Measurements from ENCODE around the gene IAH1. TPM values are rescaled to one million over a fixed set of nuclear protein-coding genes. Genes with fewer than 3 reads are reported as not detected.

IAH1 gene
- 58.6 and 89.8 TPM in 2 replicates for total RNA-seq (2012; rRNA removed)
- 74.3 and 84.5 TPM in 2 replicates for polyA plus RNA-seq (2012; rRNA removed)
- 35.1 and 39.0 TPM in 2 replicates for polyA plus RNA-seq (2012; cell fraction: cytosol; rRNA removed)
- polyA plus RNA-seq (2012; cell fraction: nucleus; rRNA removed; ENCODE audit: low replicate concordance): 9.4 and 49.6 TPM in 2 replicates
- percentile 81 among the genes with signal in this experiment for Bru-seq, nascent RNA
- percentile 74 among the genes with signal in this experiment for BruChase-seq, experiment 1, labeled RNA remaining after a 6-hour chase
- percentile 66 among the genes with signal in this experiment for BruChase-seq, experiment 2, labeled RNA remaining after a 2-hour chase
- long read RNA-seq, transcript IAH1-215 (6 exons, 1,266 nt): major isoform, 17 of 30 reads
- long read RNA-seq, partial matches to known transcripts: 1 of 30 reads
- long read RNA-seq, other reads (novel, unspliced or antisense): 8 of 30 reads

GRCh38 chr2:9474361-9475057, at the start of gene IAH1:
TSS of gene IAH1 (plus strand) at chr2:9474551. CDS start at chr2:9474567, 16 bp downstream.
- H3K23ac ChIP-seq (ENCODE audit: low read depth, low read length): peak within 1 kb of the TSS; percentile 98
- peak within 1 kb of the TSS; percentile 98 for H3K4me2 ChIP-seq (ENCODE audit: low read depth, low read length)
- ChIA-PET CTCF (interaction anchor here (0.6 kb wide), 1 partner anchor 292 kb away, joined by 4 read pairs; no protein-coding TSS in a partner anchor), POLR2A (ENCODE audit: unreplicated experiment) (interaction anchor here (0.6 kb wide), 1 partner anchor 52 kb away, joined by 3 read pairs; no protein-coding TSS in a partner anchor)
- H3K9me3 ChIP-seq (ENCODE audit: control insufficient read depth, insufficient read depth, low read length): no peaks in the 10 kb centered on the region
- H3K27ac ChIP-seq (ENCODE audit: insufficient read depth, low read length): peak within 1 kb of the TSS; percentile 97
- peak within 1 kb of the TSS; percentile 48 for H2AK5ac ChIP-seq (ENCODE audit: low read depth, low read length)
- peak within 1 kb of the TSS; percentile 98 to 99 for H4K8ac ChIP-seq (ENCODE audit: low read depth in 2 of 2, low read length in 2 of 2)
- H2BK15ac ChIP-seq (ENCODE audit: low read depth, low read length): no peak within 1 kb of the TSS
- peak within 1 kb of the TSS; percentile 99 for H3K4me3 ChIP-seq (ENCODE audit: insufficient read depth, low read depth, low read length)
- H2AK9ac ChIP-seq (replicated peaks; ENCODE audit: low read depth, low read length, poor library complexity): peak within 1 kb of the TSS; percentile 94
- H3K14ac ChIP-seq (replicated peaks; ENCODE audit: low read depth, low read length): peak within 1 kb of the TSS; percentile 97
- H3K79me1 ChIP-seq (ENCODE audit: low read depth in 1 of 2, low read length in 2 of 2): peaks cover 16 to 52% of the 10 kb centered on the region in 2 experiments
- H3K4ac ChIP-seq (ENCODE audit: low read depth, low read length): peak within 1 kb of the TSS; percentile 82
- peaks cover 8% of the 10 kb centered on the region; the same call in 1 of the 2 replicates for H4K20me1 ChIP-seq (ENCODE audit: insufficient read depth, low read length)
- H4K5ac ChIP-seq (ENCODE audit: low read depth, low read length): peak within 1 kb of the TSS; percentile 99
- intact Hi-C loops (cut with micrococcal nuclease): loop anchor here (5.0 kb wide), 1 partner anchor 332 kb away; no protein-coding TSS in a partner anchor
- H2AFZ ChIP-seq (replicated peaks; ENCODE audit: low read length, poor library complexity): peak within 1 kb of the TSS; percentile 97
- 1% methylated on average over 54 of the region's 91 CpGs; no CpG with 5 or more reads in 1 of the 2 experiments for WGBS, 2 experiments (ENCODE audit: extremely low coverage in 2 of 2, insufficient read length in 1 of 2)
- peak within 1 kb of the TSS; percentile 91 for H3K18ac ChIP-seq (ENCODE audit: low read depth, low read length)
- peak; percentile 89 for ATAC-seq (ENCODE audit: low read depth)
- peak within 1 kb of the TSS; percentile 91 for H2BK5ac ChIP-seq (ENCODE audit: low read depth, low read length, poor library complexity, severe bottlenecking)
- peak within 1 kb of the TSS; percentile 26; the same call in 1 of the 2 replicates for H2BK20ac ChIP-seq (ENCODE audit: low read depth, low read length)
- BruUV-seq (replicated peaks): no TSS peak
- no peak for TF ChIP-seq FOS (IDR thresholded peaks at IDR 0.05; ENCODE audit: low read depth, low read length)
- TF ChIP-seq POLR2A (IDR thresholded peaks at IDR 0.05; ENCODE audit: low read depth, low read length): 0 out of 2 replicates have a peak, but pooled peaks have one; percentile 15
- TF ChIP-seq MAZ (IDR thresholded peaks at IDR 0.05; ENCODE audit: borderline replicate concordance, low read depth, low read length): peak; percentile 12; the same call in 1 of the 2 replicates
- H2BK120ac ChIP-seq (ENCODE audit: low read depth, low read length): peak within 1 kb of the TSS; percentile 58; the same call in 1 of the 2 replicates
- dilution Hi-C loops (cut with HindIII; ENCODE audit: low sequenced_read_pairs, unreplicated experiment): no loop called here
- H3K56ac ChIP-seq (ENCODE audit: extremely low read depth, insufficient read depth, low read length): peak within 1 kb of the TSS; percentile 93
- H3K27me3 ChIP-seq (ENCODE audit: control insufficient read depth, insufficient read depth, low read length): no peaks in the 10 kb centered on the region
- peak within 1 kb of the TSS; percentile 82 for H4K91ac ChIP-seq (ENCODE audit: insufficient read depth, low read depth, low read length)
- peaks cover 15% of the 10 kb centered on the region for H3K4me1 ChIP-seq (ENCODE audit: control insufficient read depth, insufficient read depth, low read length)
- peak within 1 kb of the TSS; percentile 86 for H3K9ac ChIP-seq (ENCODE audit: low read depth, low read length)
- in situ Hi-C loops (cut with MboI; ENCODE audit: low sequenced_read_pairs): no loop called here
- DNase-seq: no peak
- 0 out of 2 replicates have a peak, but pooled peaks cover 8% of the 10 kb centered on the region for H3K9me1 ChIP-seq (ENCODE audit: insufficient read depth, low read length)
- H3K36me3 ChIP-seq (ENCODE audit: control insufficient read depth, insufficient read depth, low read length): peaks cover 20% of the 10 kb centered on the region

Measured in IMR-90 (cell line).